Esophagus mucosa (tissue), 1 donor: Measurements from ENCODE around the gene FSD1. TPM values are rescaled to one million over a fixed set of nuclear protein-coding genes. Genes with fewer than 3 reads are reported as not detected.
"Not testable (repeated sequence)": the region's sequence is repeated elsewhere in the genome, so short reads cannot be mapped to it uniquely, and the experiment has no call there.

Experiments used
- ATAC-seq: fragments of 200-7000 bp; cut with Tn5 transposase; one replicate; pipeline ENCODE4 v1.9.1; 2020
- total RNA-seq: library from RNA; stranded (reverse); gene quantifications from one replicate; pipeline ENCODE4 v1.2.4, GENCODE V29; 2023
- donor health status: DM: yes; HTN: yes; CAD: no.

The FSD1 gene
- 0.36 TPM for total RNA-seq

GRCh38 chr19:4304538-4305256 is at the start of gene FSD1:
TSS of gene FSD1 (plus strand) at chr19:4304598. CDS start at chr19:4304747, 149 bp downstream.
- no peak for ATAC-seq

- no peak for ATAC-seq
Observed at GRCh38 chr19:4256563-4256962, 47.8 kb upstream of the FSD1 start.

DNA sequence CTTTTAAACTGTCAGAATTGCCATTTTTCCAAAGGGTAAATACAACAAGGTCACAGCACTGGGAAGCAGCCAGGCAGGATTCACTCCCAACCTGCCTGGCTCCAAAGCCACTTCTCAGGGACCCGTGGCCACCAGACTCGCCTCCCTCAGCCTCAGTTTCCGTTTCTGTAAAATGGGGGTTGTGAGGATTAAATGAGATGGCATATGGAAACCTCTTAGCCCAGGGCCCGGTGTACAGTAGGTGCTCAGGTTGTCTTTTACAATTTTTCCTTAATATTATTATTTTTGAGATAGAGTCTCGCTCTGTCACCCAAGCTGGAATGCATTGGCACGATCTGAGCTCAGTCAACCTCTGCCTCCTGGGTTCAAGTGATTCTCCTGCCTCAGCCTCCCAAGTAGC is 47.4 kb upstream of the FSD1 start:
- no peak for ATAC-seq

GRCh38 chr19:4258181-4258580 is 46.2 kb upstream of the FSD1 start:
- ATAC-seq, result peak; percentile 12

GRCh38 chr19:4260613-4261191 is 43.7 kb upstream of the FSD1 start:
- no peak for ATAC-seq

DNA sequence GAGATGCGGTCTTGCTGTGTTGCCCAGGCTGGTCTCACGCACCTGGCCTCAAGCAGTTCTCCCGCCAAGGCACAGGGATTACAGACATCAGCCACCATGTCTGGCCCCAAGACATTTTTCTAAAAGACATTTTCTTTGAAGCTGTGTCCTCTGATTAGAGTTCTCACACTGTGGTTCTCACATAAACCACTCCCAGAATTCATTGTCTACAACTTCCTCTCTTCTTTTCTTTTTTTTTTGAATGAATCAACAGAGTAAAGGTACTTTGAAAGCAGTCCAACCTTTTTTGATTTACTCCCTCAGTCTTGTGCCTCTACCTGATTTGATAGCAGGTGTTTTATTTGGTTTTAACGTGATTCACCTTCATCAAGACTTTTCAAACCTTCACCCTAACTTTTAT is 39.6 kb upstream of the FSD1 start:
- no peak for ATAC-seq

GRCh38 chr19:4266253-4267000 is 38.0 kb upstream of the FSD1 start:
- no peak for ATAC-seq

DNA sequence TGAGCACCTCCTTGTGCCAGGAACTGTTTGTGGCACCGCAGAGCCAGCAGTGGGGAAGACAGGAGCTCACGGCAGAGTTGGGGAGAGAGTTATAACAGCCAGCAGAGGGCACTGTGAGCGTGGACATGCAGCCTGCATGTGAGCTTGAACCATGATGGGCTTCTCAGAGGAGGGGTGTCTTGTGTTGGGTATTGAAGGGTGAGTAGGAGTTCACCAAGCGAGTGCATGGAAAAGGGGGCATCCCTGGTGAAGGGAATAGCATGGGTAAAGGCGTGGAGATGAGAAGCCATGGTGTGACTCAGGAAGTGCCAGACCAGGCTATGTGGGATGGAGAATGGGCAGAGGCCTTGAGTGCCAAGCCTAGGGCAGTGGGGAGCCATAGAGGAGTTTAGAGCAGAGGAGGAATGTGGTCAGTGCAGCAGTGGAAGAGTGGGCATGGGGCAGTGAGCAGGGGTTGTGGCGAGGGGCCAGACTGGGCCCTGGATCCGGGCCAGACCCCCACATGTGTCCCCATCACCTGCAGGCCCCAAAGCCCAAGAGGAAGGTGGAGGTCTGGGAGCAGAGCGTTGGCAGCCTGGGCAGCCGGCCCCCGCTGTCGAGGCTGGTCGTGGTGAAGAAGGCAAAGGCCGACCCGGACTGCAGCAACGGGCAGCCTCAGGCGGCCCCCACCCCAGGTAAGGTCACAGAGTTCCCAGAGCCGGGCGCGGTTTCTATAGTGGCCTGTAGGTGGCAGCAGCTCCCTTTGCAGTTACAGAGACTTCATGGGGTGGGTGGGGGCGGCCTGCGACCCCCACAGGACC is 37.1 kb upstream of the FSD1 start:
- peak; percentile 65 for ATAC-seq

DNA sequence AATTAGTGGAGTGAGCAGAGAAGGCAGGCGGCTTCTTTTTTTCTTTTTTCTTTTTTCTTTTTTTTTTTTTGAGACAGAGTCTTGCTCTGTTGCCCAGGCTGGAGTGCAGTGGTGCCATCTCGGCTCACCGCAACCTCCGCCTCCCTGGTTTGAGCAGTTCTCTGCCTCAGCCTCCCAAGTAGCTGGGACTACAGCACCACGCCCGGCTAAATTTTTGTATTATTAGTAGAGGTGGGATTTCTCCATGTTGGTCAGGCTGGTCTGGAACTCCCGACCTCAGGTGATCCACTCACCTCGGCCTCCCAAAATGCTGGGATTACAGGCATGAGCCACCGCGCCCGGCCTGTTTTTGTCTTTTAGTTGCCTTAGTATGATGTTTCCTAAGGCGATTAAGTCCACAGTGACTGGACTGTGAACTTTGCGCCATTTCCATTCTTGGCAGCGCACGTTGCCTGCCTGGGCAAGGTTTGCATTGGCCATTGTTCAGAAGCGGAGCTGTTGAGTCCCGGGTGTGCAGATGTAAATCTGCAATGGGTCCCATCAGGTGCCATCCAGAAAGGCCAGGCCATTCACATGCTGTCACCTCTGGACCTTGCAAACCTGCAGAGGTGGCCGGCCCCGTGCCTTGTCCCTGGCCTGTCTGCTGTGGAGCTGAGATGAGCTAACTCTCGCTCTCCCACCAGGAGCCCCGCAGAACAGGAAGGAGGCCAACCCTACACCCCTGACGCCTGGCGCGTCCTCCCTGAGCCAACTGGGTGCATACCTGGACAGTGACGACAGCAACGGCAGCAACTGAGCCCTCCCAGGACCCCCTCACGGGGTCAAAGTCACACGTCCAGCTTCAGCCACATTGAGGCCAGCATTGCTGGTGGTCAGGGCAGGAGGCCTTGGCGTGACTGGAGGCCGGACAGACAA is 36.2 kb upstream of the FSD1 start:
- ATAC-seq, result no peak

GRCh38 chr19:4268816-4269430 is 35.5 kb upstream of the FSD1 start:
- peak; percentile 4 for ATAC-seq

DNA sequence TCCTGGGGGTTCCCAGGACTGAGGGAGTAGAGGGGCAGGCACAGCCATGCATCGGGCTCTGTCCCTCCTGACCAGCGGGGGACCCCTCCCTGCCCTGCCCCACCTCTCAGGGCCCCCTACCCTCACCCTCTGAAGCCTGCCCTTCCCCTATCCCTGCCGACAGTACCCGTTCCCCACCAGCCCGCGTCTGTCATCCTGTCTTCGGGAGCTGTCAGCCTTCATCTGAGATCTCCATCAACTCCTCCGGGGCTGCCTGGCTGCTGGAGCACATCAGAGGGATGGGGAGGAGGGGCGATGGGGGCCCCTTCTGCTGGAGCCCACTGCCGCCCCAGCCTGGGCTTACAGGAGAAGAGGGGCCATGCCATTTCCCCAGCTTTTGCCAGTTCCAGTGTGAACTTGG is 31.5 kb upstream of the FSD1 start:
- ATAC-seq, result peak; percentile 19

- ATAC-seq, result not testable (repeated sequence)
Observed at GRCh38 chr19:4274321-4274686, 30.1 kb upstream of the FSD1 start.

- ATAC-seq, result no peak
Observed at GRCh38 chr19:4277191-4277696, 27.2 kb upstream of the FSD1 start.

GRCh38 chr19:4278010-4278409 is 26.4 kb upstream of the FSD1 start:
- no peak for ATAC-seq

DNA sequence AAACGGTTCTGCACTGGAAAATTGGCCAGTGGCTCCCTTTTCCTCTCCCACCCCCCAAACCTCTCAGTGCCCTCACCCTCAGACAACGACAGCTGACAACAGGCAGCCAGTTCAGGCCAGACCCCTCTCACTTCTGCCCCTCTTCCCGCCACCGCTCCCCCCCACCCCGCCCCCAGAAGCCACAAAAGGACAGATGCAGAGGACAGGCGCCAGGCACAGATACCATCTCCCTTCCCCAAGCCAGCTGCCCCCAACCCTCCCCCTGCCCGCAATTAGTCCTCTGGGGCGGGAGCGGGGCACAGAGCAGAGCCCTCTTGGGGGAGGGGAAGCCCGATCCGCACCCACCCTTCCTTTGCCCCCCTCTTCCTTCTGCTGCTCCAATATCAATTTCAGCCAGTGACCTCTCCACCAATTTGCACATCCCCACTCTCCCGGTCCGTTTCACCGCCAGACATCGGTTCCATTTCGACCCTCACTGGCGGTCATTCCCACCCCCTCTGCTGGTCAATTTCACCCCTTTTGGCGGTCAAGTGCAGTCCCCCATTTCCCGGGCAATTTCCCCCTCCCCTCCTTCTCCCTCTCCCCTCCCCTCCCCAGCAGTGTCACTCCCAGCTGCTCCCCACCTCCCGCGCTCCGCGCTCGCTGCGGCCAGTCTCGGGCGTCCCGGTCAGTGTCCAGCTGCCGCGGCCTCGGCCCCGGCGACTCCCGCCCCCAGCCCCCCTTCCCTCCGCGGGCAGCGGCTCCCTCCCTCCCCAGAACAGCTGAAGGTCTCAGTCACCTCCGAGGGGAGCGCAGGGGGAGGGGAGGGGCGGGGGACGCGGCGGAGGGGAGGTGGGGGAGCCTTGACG is 25.8 kb upstream of the FSD1 start, which contains the start of gene SHD:
SHD (plus strand) TSS at position 848 of the 848 bp plus-strand sequence. CDS start 798 bp downstream, outside the sequence.
- ATAC-seq, result no peak

DNA sequence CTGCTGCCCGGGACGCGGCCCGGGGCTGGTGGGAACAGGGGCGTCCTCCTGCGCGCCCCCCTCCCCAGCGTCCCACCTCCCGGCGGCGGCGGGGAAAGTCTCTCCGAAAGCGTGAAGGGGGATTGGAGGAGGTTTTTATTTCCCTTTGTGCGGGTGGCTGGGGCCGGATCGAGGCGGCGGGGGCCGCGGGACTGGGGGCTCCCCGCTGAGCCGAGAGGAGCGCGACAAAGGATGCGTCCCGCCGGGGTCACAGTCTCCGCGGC is 25.2 kb upstream of the FSD1 start:
- ATAC-seq, result no peak

DNA sequence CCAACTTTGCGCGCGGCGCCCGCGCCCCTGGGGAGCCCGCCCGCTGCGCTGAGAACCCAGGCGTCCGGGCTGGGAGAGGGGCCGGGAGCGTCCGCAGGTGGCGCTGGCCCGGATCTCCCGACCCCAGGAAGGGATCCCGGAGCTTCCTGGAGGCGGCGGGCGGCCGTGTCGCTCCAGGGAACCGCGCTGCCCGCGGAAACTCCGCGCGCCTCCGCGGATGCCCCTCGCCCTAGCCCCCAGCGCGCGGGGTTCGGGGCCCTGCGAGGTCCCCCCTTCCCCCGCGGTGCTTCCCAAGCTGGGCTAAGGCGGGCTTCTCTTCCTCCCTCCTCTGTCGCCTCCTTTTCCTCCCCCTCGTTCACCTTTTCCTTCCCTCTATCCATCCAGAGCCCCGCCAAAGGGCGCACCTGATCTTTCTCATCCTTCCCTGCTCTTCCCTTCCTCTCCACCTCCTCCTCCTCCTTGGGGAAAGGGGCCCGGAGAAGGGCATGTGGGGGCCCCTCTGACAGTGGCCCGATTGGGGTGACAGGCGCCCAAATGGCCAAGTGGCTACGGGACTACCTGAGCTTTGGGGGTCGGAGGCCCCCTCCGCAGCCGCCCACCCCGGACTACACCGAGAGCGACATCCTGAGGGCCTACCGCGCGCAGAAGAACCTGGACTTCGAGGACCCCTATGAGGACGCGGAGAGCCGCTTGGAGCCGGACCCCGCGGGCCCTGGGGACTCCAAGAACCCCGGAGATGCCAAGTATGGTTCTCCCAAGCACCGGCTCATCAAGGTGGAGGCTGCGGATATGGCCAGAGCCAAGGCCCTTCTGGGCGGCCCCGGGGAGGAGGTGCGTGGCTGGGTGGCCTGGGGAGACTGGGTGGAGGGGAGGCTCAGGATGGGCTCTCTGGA is 24.6 kb upstream of the FSD1 start:
- no peak for ATAC-seq

DNA sequence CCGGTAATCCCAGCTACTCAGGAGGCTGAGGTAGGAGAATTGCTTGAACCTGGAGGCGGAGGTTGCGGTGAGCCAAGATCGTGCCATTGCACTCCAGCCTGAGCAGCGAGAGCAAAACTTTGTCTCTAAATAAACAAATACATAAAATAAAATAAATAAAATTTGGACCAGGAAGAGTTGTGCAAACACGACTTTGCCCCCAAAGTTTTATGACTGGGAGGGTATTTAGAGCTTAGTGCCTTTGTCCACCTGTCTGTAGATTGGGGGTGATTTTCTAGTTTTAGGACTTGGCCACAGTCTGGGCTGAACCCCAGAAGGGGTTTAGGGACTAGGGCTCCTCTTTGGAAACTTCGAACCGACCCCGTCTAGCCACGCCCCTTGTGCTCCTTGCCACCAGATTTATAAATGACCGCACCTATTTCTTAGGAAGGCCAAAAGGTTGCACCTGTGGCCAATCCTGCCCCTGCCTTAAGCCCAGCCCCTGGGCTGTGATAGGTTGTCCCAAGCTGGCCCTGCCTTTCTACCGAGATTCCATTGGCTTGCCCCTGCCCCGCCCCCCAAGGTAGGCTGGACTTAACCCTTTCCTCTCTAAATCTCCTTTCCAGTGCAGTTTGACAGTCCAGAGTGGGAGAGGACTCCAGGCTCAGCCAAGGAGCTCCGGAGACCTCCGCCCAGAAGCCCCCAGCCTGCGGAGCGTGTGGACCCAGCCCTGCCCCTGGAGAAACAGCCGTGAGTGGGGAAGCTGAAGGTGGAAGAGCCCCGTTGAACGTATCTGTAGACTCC is 20.0 kb upstream of the FSD1 start:
- ATAC-seq, result peak; percentile 59
